G401.6 (cell line): ENCODE data around the gene TLR9.
"Not testable (repeated sequence)": the region's sequence is repeated elsewhere in the genome, so short reads cannot be mapped to it uniquely, and the experiment has no call there.

ENCODE experiments used
- FAIRE-seq: peaks from 2 replicates; lab custom pipeline; 2012; peaks lifted over from hg19 to GRCh38; lab: Jason Lieb, UNC

TLR9 gene

GRCh38 chr3:52195291-52195597, 30.2 kb downstream of the TLR9 start:
- FAIRE-seq, result no peak

- no peak for FAIRE-seq
These were observed 30.8 kb downstream of the TLR9 start for GRCh38 chr3:52194485-52195290.

GRCh38 chr3:52193065-52193464, 32.4 kb downstream of the TLR9 start:
- FAIRE-seq, result no peak

DNA sequence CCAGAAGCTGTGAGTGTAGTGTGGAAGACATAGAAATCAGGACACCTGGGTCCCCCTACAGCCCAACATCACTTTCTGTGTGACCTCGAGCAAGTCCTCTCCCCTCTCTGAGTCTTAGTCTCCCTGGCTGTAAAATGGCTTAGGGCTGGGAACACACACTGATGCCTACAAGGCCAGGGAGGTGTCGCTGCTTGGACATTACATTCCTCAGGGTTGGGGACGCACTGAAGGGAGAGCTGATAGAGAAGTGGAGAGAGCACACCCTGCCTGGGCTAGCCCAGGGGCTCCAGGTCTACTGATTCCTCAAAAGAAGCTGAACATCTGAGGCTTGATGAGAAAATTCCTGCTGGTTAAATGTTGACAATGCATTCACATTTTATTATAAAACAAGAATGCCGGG, 33.8 kb downstream of the TLR9 start:
- FAIRE-seq, result no peak

DNA sequence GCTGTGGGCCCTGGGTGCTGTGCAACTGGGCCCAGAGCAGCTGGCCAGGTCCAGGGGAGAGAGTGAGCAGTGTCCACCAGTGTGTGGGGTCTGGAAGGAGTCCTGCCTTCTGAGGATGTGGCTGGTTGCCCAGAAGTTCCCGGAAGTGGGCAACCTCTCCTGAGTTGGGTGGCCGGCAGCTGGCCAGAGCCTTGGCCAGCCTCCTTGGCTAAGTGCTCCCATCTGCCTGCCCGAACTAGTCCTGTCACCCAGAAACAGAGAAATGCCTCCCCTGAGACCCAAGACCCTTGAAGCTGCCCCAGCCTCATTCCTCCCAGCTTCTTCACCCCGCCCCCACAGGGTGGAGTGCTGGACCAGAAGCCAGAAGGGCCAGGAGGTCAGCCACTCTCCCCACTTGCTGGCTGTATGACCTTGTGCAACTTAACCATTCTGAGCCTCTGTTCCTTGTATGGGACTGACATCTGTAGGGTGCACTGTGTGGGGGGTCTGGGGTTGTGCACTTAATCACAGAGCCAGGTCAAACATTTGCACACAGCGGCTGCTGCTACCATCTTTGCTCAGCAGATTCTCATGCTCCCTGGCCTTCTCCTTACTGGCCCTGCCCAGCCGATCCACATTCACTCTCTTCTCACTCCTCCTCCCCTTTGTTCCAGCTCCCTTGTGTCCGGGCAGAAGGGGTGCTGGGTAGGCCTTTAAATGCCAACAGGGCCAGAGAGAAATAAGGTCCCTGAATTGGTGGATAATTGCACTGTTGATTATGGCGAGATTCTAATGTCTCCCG, 35.0 kb downstream of the TLR9 start:
- no peak for FAIRE-seq

GRCh38 chr3:52188556-52188955, 36.9 kb downstream of the TLR9 start:
- FAIRE-seq, result no peak

GRCh38 chr3:52186729-52187128, 38.7 kb downstream of the TLR9 start:
- no peak for FAIRE-seq

DNA sequence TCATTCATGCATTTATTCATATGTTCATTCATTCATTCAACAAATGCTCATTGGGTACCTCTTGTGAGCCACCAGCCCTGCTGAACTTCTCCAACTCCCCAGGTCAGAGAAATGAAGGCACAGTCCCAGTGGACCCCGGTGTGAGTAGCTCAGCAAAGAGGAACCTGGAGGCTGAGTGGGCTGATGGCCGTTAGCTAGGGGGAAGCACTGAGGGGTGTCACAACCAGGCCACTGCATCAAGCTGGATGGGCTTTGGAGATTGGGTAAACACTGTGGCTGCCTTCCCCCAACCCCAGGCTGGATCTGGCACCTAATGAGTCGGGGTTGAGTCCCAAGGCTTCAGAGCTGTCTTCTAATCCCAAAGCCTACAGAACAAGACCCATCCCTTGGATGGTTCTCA, 39.6 kb downstream of the TLR9 start:
- no peak for FAIRE-seq

GRCh38 chr3:52185311-52185710, 40.1 kb downstream of the TLR9 start:
- no peak for FAIRE-seq

DNA sequence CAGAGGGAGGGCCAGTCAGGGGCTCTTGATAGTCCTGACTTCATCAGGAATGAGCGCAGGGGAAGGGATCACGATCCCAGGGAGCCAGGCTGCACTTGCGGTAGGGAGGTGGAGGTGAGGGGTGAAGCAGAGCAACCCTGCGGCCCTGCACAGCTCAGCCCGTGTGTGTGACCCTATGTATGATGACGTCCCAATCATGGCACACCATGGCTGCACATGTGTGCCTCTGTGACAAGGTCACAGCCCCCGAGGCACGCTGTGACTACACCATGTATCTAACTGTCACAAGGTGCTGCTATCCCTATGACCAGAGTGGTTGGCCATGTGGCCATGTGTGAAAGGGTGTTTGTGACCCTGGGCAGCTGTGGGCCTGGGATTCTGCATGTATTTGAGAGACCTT, 40.8 kb downstream of the TLR9 start:
- no peak for FAIRE-seq

GRCh38 chr3:52183786-52184445, 41.5 kb downstream of the TLR9 start:
- FAIRE-seq, result no peak

DNA sequence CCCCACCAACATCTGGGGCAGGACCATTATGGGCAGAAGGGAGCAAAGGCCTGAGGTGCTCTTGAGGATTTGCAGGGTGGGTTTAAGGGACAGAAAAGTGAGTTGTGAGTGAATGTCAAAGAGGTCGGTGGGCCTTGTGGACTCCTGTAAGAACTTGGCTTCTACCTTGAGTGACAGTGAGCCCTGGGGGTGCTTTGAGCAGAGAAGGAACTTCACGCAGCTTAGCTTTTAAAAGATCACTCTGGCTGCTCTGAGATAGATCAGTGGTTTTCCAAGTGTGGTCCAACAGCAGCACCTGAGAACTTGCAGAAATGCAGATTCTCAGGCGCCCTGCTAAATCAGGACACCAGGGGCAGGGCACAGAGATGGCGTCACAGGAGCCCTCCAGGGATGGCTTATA, 42.8 kb downstream of the TLR9 start:
- FAIRE-seq, result no peak

- FAIRE-seq, result no peak
These were observed 43.2 kb downstream of the TLR9 start for GRCh38 chr3:52182196-52182595.

GRCh38 chr3:52181543-52181942, 43.9 kb downstream of the TLR9 start:
- FAIRE-seq, result no peak

GRCh38 chr3:52178537-52178936, 46.9 kb downstream of the TLR9 start:
- no peak for FAIRE-seq

- not testable (repeated sequence) for FAIRE-seq
These were observed 47.3 kb downstream of the TLR9 start for GRCh38 chr3:52178126-52178525.

DNA sequence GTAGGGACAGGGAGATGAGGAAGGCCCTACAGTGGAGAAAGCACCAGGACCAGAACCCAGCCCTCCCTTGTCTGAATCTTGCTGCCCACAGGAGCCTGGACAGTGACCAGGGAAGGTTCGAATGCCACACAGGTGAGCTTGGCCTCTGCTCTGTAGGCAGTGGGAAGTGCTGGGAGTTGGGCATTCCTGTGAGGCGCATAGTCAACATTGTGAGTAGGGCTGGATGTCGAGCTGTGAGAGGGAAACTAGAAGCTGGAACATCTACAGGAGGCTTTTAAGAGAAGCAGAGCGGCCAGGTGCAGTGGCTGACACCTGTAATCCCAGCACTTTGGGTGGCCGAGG, 47.8 kb downstream of the TLR9 start:
- FAIRE-seq, result no peak

DNA sequence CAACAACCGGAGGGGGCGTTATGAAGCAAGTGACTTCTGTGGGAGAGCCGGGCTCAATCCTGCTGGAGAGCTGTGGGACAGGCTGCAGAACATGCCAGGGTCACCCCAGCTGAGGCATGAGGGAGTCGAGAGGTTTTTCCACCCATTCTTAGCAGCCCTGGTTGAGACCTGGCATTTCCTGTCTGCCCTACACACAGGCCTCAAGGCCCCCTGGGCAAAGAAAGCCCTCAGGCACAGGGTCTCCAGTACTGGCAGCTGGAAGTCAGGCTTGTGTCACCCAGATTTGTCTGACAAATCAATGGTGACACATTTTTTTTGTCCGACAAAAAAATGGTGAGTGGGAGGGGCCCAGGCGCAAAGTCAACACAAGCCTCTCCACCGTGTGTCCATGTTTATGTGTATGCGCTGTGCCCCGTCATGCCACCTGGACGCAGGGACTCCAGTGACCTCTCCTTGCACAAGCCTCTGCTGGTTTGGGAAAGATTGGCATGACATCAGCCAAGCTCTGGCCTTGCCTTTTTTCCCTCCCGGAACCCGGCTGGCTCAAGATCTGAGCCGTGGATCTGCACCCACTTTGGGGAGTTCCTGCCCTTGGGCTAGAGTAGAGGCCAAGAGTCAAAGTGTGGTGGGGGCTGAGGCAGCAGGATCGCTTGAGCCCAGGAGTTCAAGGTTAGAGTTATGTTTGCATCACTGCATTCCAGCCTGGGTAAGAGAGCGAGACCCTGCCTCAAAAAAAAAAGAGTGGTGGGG, 48.3 kb downstream of the TLR9 start:
- no peak for FAIRE-seq

GRCh38 chr3:52176180-52176752, 49.2 kb downstream of the TLR9 start:
- FAIRE-seq, result no peak

- no peak for FAIRE-seq
These were observed 49.8 kb downstream of the TLR9 start for GRCh38 chr3:52175416-52176179.

- no peak for FAIRE-seq
These were observed 50.5 kb downstream of the TLR9 start for GRCh38 chr3:52174896-52175295.

- FAIRE-seq, result no peak
These were observed 52.3 kb downstream of the TLR9 start for GRCh38 chr3:52173101-52173500.
